Epithelial cell of umbilical artery (primary cell): ENCODE results near the gene LRIG3. TPM values are rescaled to one million over a fixed set of nuclear protein-coding genes. Genes with fewer than 3 reads are reported as not detected.

Experiments used
- total RNA-seq: library from RNA; depleted of rRNA; stranded (reverse); fragments of >200 nt; gene quantifications from 2 replicates; pipeline ENCODE4 v1.2.3, GENCODE V29; 2014

LRIG3 gene
- total RNA-seq, result 53.6 and 126 TPM in 2 replicates

GRCh38 chr12:58920102-58920960, at the start of gene LRIG3:
Gene LRIG3, minus strand, starts transcription at chr12:58920504. Its CDS starts 269 bp downstream, at chr12:58920235.

